Measurements from ENCODE around the gene HEMK1. TPM values are rescaled to one million over a fixed set of nuclear protein-coding genes. Genes with fewer than 3 reads are reported as not detected.

Gene HEMK1
- total RNA-seq, 4 donors from 2014 or later = 4.6 to 10.6 (median 6.3) TPM

- TF ChIP-seq POLR2AphosphoS5 (IDR thresholded peaks at IDR 0.05) (no peak), EP300 (IDR thresholded peaks at IDR 0.05) (no peak)
- TF ChIP-seq, protein P1, sequence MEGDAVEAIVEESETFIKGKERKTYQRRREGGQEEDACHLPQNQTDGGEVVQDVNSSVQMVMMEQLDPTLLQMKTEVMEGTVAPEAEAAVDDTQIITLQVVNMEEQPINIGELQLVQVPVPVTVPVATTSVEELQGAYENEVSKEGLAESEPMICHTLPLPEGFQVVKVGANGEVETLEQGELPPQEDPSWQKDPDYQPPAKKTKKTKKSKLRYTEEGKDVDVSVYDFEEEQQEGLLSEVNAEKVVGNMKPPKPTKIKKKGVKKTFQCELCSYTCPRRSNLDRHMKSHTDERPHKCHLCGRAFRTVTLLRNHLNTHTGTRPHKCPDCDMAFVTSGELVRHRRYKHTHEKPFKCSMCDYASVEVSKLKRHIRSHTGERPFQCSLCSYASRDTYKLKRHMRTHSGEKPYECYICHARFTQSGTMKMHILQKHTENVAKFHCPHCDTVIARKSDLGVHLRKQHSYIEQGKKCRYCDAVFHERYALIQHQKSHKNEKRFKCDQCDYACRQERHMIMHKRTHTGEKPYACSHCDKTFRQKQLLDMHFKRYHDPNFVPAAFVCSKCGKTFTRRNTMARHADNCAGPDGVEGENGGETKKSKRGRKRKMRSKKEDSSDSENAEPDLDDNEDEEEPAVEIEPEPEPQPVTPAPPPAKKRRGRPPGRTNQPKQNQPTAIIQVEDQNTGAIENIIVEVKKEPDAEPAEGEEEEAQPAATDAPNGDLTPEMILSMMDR (IDR thresholded peaks at IDR 0.05) = no peak
- intact Hi-C loops (cut with DNase I) = no loop called here
- Histone ChIP-seq H3K36me3 (no peaks in the 10 kb centered on the region), H3K4me1 (peaks cover 15 to 54% (median 25%) of the 10 kb centered on the region in 4 donors), H3K27ac (replicated peaks in 1 of 4) (no peak overlapping the region), H3K27me3 (no peaks in the 10 kb centered on the region), H3K9me3 (no peaks in the 10 kb centered on the region), H3K4me3 (no peak overlapping the region)
- 71% methylated on average over 1 of the region's 6 CpGs for WGBS
- no peak for DNase-seq (ENCODE audit: extremely low spot score)
These were observed 61.1 kb downstream of the HEMK1 start for GRCh38 chr3:50630394-50630793.

DNA sequence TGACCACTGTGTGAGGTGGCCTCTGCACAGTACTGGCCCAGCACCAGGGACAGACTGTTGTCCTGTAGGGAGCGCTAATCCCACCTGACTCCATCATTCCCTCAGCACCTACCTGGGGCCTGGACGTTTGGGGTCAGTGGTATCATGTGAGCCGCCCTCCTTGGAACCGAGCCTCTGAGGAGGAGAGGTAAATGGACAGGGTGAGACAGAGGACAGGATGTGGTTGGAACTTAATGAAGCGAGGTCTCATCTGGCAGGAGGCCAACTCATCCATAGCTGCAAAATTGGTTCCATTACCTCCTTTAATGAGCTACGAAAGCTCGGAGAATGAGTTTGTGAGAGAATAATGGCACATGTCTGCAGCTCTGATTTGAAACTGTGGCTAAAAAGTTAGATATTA lies 61.6 kb downstream of the HEMK1 start:
- TF ChIP-seq EP300 (IDR thresholded peaks at IDR 0.05) (no peak), POLR2A (IDR thresholded peaks at IDR 0.05; ENCODE audit: low read depth) (no peak), POLR2AphosphoS5 (IDR thresholded peaks at IDR 0.05) (no peak)
- TF ChIP-seq, protein P1 (IDR thresholded peaks at IDR 0.05) = no peak
- Histone ChIP-seq H3K27me3 (no peaks in the 10 kb centered on the region), H3K4me3 (no peak overlapping the region), H3K27ac (replicated peaks in 1 of 4) (no peak overlapping the region), H3K9me3 (no peaks in the 10 kb centered on the region), H3K4me1 (peaks cover 15 to 49% (median 23%) of the 10 kb centered on the region in 4 donors), H3K36me3 (no peaks in the 10 kb centered on the region)
- 92% methylated on average over 3 of the region's 7 CpGs for WGBS
- intact Hi-C loops (cut with DNase I) = no loop called here
- DNase-seq (ENCODE audit: extremely low spot score) = no peak

GRCh38 chr3:50632450-50632849 lies 63.1 kb downstream of the HEMK1 start:
- H3K4me3 ChIP-seq = no peak overlapping the region
- TF ChIP-seq POLR2AphosphoS5 (IDR thresholded peaks at IDR 0.05) = no peak
- no peak for TF ChIP-seq EP300 (IDR thresholded peaks at IDR 0.05)
- TF ChIP-seq, protein P1 (IDR thresholded peaks at IDR 0.05) = no peak
- TF ChIP-seq POLR2A (IDR thresholded peaks at IDR 0.05; ENCODE audit: low read depth) = no peak
- DNase-seq (ENCODE audit: extremely low spot score) = no peak
- intact Hi-C loops (cut with DNase I) = no loop called here
- H3K27ac ChIP-seq (replicated peaks in 1 of 4) = no peak overlapping the region
- H3K4me1 ChIP-seq = peaks cover 6 to 47% (median 25%) of the 10 kb centered on the region in 4 donors
- H3K27me3 ChIP-seq = no peaks in the 10 kb centered on the region
- no peaks in the 10 kb centered on the region for H3K9me3 ChIP-seq
- no peaks in the 10 kb centered on the region for H3K36me3 ChIP-seq
- 63% methylated on average over 5 of the region's 5 CpGs for WGBS

- H3K4me1 ChIP-seq = peaks cover 0 to 48% (median 21%) of the 10 kb centered on the region in 4 donors
These were observed 64.0 kb downstream of the HEMK1 start for GRCh38 chr3:50633230-50633790.

More at GRCh38 chr3:50633230-50633790, 64.0 kb downstream of the HEMK1 start:
- Histone ChIP-seq H3K9me3 (no peaks in the 10 kb centered on the region), H3K27me3 (no peaks in the 10 kb centered on the region), H3K36me3 (no peaks in the 10 kb centered on the region), H3K4me3 (no peak overlapping the region), H3K27ac (replicated peaks in 1 of 4) (no peak overlapping the region)
- intact Hi-C loops (cut with DNase I) = no loop called here
- no peak for DNase-seq (ENCODE audit: extremely low spot score)
- 81% methylated on average over 5 of the region's 5 CpGs for WGBS
- TF ChIP-seq POLR2A (IDR thresholded peaks at IDR 0.05; ENCODE audit: low read depth) (no peak), EP300 (IDR thresholded peaks at IDR 0.05) (no peak), POLR2AphosphoS5 (IDR thresholded peaks at IDR 0.05) (no peak)
- TF ChIP-seq, protein P1 (IDR thresholded peaks at IDR 0.05) = no peak

All from esophagus muscularis mucosa (tissue), 4 donors.